K562 (cell line): ENCODE data around the gene CEP192. TPM values are rescaled to one million over a fixed set of nuclear protein-coding genes. Genes with fewer than 3 reads are reported as not detected.

ENCODE experiments used
- ATAC-seq: fragments of 200-7000 bp; cut with Tn5 transposase; 3 replicates; pipeline ENCODE4 v1.9.1; 2020; ENCODE audit warnings: moderate library complexity
- BruUV-seq: library from RNA; stranded (reverse); fragments of 400-500 nt; replicated peaks from 2 replicates; lab custom pipeline; 2021; lab: Mats Ljungman, UMichigan
- CTCF ChIA-PET: fragments of 300-600 bp; formaldehyde crosslinking; extraction: SDS; loops from one replicate; lab custom pipeline; 2021; ENCODE audit warnings: low intra/inter-chr PET ratio; lab: Yijun Ruan, JAX
- POLR2A ChIA-PET: fragments of 300-600, 350-650 bp; sonication (Branson Sonifier 250); formaldehyde crosslinking; extraction: SDS; loops from one replicate; lab custom pipeline; 2021; ENCODE audit warnings: antibody characterized with exemption, inconsistent platforms; lab: Yijun Ruan, JAX
- DNase-seq, 4 experiments: peaks; one replicate each; pipeline versions ENCODE4 v3.0.0 to v3.0.0-alpha.2; 2011 to 2018; ENCODE audit warnings: low spot score in 3 of 4, mixed read lengths in 3 of 4; ENCODE audit errors: extremely low read depth in 1 of 4
- FAIRE-seq: peaks from 2 replicates; lab custom pipeline; 2011; peaks lifted over from hg19 to GRCh38; lab: Jason Lieb, UNC
- H2AFZ ChIP-seq: 2 replicates; pipeline ENCODE4 v1.6.0; 2011; ENCODE audit warnings: low read depth, low read length, control low read depth, inconsistent platforms
- H3K27ac ChIP-seq: fragments of 200-600 bp; 3 replicates; pipeline ENCODE4 v1.8.0; 2011; ENCODE audit warnings: low read depth, mild to moderate bottlenecking, control low read depth, inconsistent platforms, low read length, moderate library complexity, mixed read lengths; ENCODE audit errors: extremely low read depth
- H3K27me3 ChIP-seq, 2 experiments: fragments of 300-600 bp in 1 of 2; 2 replicates in 1 of 2; 3 replicates in 1 of 2; pipeline versions ENCODE4 v1.6.0 to v1.8.0; 2011; ENCODE audit warnings: inconsistent platforms in 2 of 2, low read length in 2 of 2, mild to moderate bottlenecking in 1 of 2, mixed read lengths in 1 of 2, moderate library complexity in 1 of 2; ENCODE audit not compliant: control insufficient read depth in 2 of 2, insufficient read depth in 2 of 2
- H3K36me3 ChIP-seq: fragments of 300-600 bp; 3 replicates; pipeline ENCODE4 v1.8.0; 2011; ENCODE audit warnings: mild to moderate bottlenecking, low read length, inconsistent platforms; ENCODE audit not compliant: control insufficient read depth, insufficient read depth
- H3K4me1 ChIP-seq, 2 experiments: fragments of 200-600 bp in 1 of 2; replicated peaks in 1 of 2; 2 replicates in 1 of 2; 3 replicates in 1 of 2; pipeline versions ENCODE4 v1.5.1 to v1.8.0; 2011; ENCODE audit warnings: inconsistent platforms in 2 of 2, low read length in 2 of 2, mild to moderate bottlenecking in 1 of 2, mixed read lengths in 1 of 2, moderate library complexity in 1 of 2; ENCODE audit not compliant: control insufficient read depth in 2 of 2, insufficient read depth in 2 of 2
- H3K4me2 ChIP-seq: 2 replicates; pipeline ENCODE4 v1.6.1; 2011; ENCODE audit warnings: low read length, control low read depth, inconsistent platforms, mixed read lengths; ENCODE audit not compliant: insufficient read depth
- H3K4me3 ChIP-seq: fragments of 200-600 bp; sonication (generic), shearing (Covaris generic); 2 replicates; pipeline ENCODE4 v1.5.1; 2016; ENCODE audit warnings: control low read depth, inconsistent platforms
- H3K79me2 ChIP-seq: fragments of 200-600 bp; 3 replicates; pipeline ENCODE4 v1.8.0; 2011; ENCODE audit warnings: low read length, inconsistent platforms; ENCODE audit not compliant: control insufficient read depth, insufficient read depth
- H3K9ac ChIP-seq, 2 experiments: 2 replicates each; pipeline versions ENCODE4 v1.6.0 to v1.6.1; 2011; ENCODE audit warnings: low read depth in 2 of 2, low read length in 2 of 2, control low read depth in 1 of 2, inconsistent platforms in 1 of 2, mild to moderate bottlenecking in 1 of 2, mixed read lengths in 1 of 2; ENCODE audit not compliant: insufficient read depth in 1 of 2
- H3K9me1 ChIP-seq: one replicate; pipeline ENCODE4 v1.6.0; 2011; ENCODE audit warnings: inconsistent platforms, mild to moderate bottlenecking, low read length, moderate library complexity; ENCODE audit not compliant: control insufficient read depth, insufficient read depth
- H3K9me3 ChIP-seq: replicated peaks from 2 replicates; pipeline ENCODE4 v1.5.1; 2011; ENCODE audit warnings: low read depth, low read length, inconsistent platforms; ENCODE audit not compliant: control insufficient read depth, insufficient read depth
- H4K20me1 ChIP-seq: replicated peaks from 2 replicates; pipeline ENCODE4 v1.6.1; 2011; ENCODE audit warnings: low read length, inconsistent platforms, mixed read lengths; ENCODE audit not compliant: control insufficient read depth, insufficient read depth
- BCOR ChIP-seq: fragments of 450-650 bp; IDR thresholded peaks from 2 replicates; pipeline ENCODE4 v1.6.1; 2016
- ETS2 ChIP-seq: IDR thresholded peaks from 2 replicates; pipeline ENCODE4 v1.6.1; 2016; ENCODE audit warnings: borderline replicate concordance, missing genetic modification characterization, mild to moderate bottlenecking, moderate library complexity, missing compliant biosample characterization; ENCODE audit not compliant: poor library complexity, severe bottlenecking
- HSF4 ChIP-seq: fragments of 250-450 bp; sonication (Bioruptor Pico); IDR thresholded peaks from 2 replicates; pipeline ENCODE4 v2.1.2; 2022; ENCODE audit warnings: mild to moderate bottlenecking, moderate library complexity, borderline replicate concordance
- KDM1A ChIP-seq, 2 experiments: fragments of 450-650 bp; IDR thresholded peaks; 2 replicates each; pipeline ENCODE4 v1.6.1; 2016; ENCODE audit warnings: mild to moderate bottlenecking in 2 of 2
- POLR2G ChIP-seq: fragments of 200-400 bp; formaldehyde crosslinking; IDR thresholded peaks from 2 replicates; pipeline ENCODE4 v1.6.1; 2017; ENCODE audit warnings: low read depth, mild to moderate bottlenecking, antibody characterized with exemption, low read length, moderate library complexity
- POU5F1 ChIP-seq: fragments of 150-350 bp; IDR thresholded peaks from 2 replicates; pipeline ENCODE4 v1.6.1; 2014; ENCODE audit warnings: borderline replicate concordance, low read length, low read depth, mild to moderate bottlenecking; ENCODE audit not compliant: partially characterized antibody
- RBM25 ChIP-seq: fragments of 200-400 bp; formaldehyde crosslinking; IDR thresholded peaks from 2 replicates; pipeline ENCODE4 v1.6.1; 2018; ENCODE audit warnings: low read length, low read depth, moderate library complexity; ENCODE audit not compliant: severe bottlenecking
- REST ChIP-seq, 2 experiments: fragments of 450-650 bp; formaldehyde crosslinking in 1 of 2; IDR thresholded peaks; 2 replicates each; pipeline versions ENCODE4 v1.4.0 to v1.6.1; 2014 to 2020; ENCODE audit warnings: mild to moderate bottlenecking in 2 of 2, borderline replicate concordance in 1 of 2, low read depth in 1 of 2
- TAF15 ChIP-seq: fragments of 200-400 bp; formaldehyde crosslinking; IDR thresholded peaks from 2 replicates; pipeline ENCODE4 v1.6.1; 2017; ENCODE audit warnings: mild to moderate bottlenecking, low read depth, low read length, moderate library complexity
- ZNF133 ChIP-seq: fragments of 250-450 bp; sonication (Bioruptor Pico); IDR thresholded peaks from 2 replicates; pipeline ENCODE4 v1.4.0; 2020; ENCODE audit warnings: mild to moderate bottlenecking
- ZNF146 ChIP-seq: IDR thresholded peaks from one replicate; pipeline ENCODE4 v1.6.1; 2018; ENCODE audit warnings: missing compliant biosample characterization; ENCODE audit not compliant: unreplicated experiment
- ZSCAN29 ChIP-seq: fragments of 450-650 bp; IDR thresholded peaks from 2 replicates; pipeline ENCODE4 v1.6.1; 2017
- WGBS: fragments of 100-300 bp; shearing (Covaris generic); methylation state at CpG from one replicate; pipeline ENCODE4 v1.1.6; 2016; ENCODE audit warnings: low coverage, mixed read lengths; ENCODE audit not compliant: insufficient coverage; ENCODE audit errors: missing lambda C conversion rate; 5-methylcytosine and 5-hydroxymethylcytosine counted together
- in situ Hi-C: fragments of 300-500 bp; cut with MboI; formaldehyde crosslinking; loops from 4 replicates; pipeline ENCODE4 v1.15.0; 2018; ENCODE audit warnings: inconsistent platforms, mixed read lengths
- intact Hi-C: fragments of 100-400 bp; cut with micrococcal nuclease; formaldehyde crosslinking; loops from 2 replicates; pipeline ENCODE4 v1.14.2; 2022
- polyA plus RNA-seq, 8 experiments: library from polyadenylated mRNA; depleted of rRNA in 4 of 8; stranded (reverse) in 5 of 8; unstranded in 3 of 8; fragments of >200 nt; fragmentation: Nextera tagmentation in 2 of 8; fragmentation: Illumina TruSeq in 1 of 8; extraction: Ambion mirVana in 2 of 8; extraction: Trizol in 1 of 8; gene quantifications; 2 replicates each; pipeline versions ENCODE4 v1.2.1 to v1.2.3, GENCODE V29; 2011 to 2014; ENCODE audit warnings: inconsistent platforms in 1 of 8, missing spikeins in 1 of 8
- total RNA-seq, 7 experiments: library from RNA; depleted of rRNA in 6 of 7; stranded (reverse); fragments of >200 nt in 6 of 7; fragmentation: Illumina TruSeq in 2 of 7; extraction: Trizol in 2 of 7; gene quantifications; 2 replicates each; pipeline versions ENCODE4 v1.2.1 to v1.2.3, GENCODE V29; 2011 to 2021; ENCODE audit warnings: low replicate concordance in 1 of 7
- TF ChIP-seq, protein P1 (sequence below): fragments of 200-800 bp; sonication (Bioruptor generic); IDR thresholded peaks from 2 replicates; pipeline ENCODE4 v1.6.1; 2017; ENCODE audit warnings: missing genetic modification characterization, missing compliant biosample characterization

The CEP192 gene
- total and polyA plus RNA-seq, 9 of the 15 experiments (the other 6 are each of a cell fraction or from before 2014, with no cell fraction given), result 14.4 to 54.4 (median 35.8) TPM

DNA sequence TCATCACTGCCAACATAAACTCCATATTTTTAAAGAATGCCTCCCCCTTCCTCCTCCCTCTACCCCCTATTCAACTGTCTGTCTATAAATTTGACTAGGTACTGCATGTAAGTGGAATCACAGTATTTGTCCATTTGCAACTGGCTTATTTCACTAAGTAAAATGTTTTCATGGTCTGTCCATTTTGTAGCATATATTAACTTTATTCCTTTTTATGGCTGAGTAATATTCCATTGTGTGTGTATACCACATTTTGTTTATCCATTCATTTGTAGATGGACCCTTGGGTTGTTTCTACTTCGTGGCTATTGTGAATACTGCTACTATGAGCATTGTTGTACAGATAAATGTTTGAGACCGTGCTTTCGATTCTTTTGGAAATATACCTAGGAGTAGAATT, 32.7 kb upstream of the CEP192 start:
- POLR2A ChIA-PET, result no interaction called here
- no peak for DNase-seq
- Histone ChIP-seq H3K4me1 (peaks cover 0 to 17% of the 10 kb centered on the region in 2 experiments; a peak in 4 of 5 replicates), H3K9ac (no peak overlapping the region), H3K27ac (no peak overlapping the region), H3K36me3 (peaks cover 84% of the 10 kb centered on the region), H3K4me3 (no peak overlapping the region), H3K27me3 (no peaks in the 10 kb centered on the region), H3K79me2 (peaks cover 67% of the 10 kb centered on the region), H3K9me1 (no peaks in the 10 kb centered on the region), H4K20me1 (no peaks in the 10 kb centered on the region), H2AFZ (no peak overlapping the region), H3K9me3 (no peaks in the 10 kb centered on the region), H3K4me2 (no peak overlapping the region)
- 100% methylated on average over 3 of the region's 3 CpGs for WGBS
- no TSS peak for BruUV-seq
- intact Hi-C loops (no loop called here), in situ Hi-C loops (no loop called here)
- ATAC-seq, result no peak
- FAIRE-seq, result no peak
- TF ChIP-seq REST (IDR thresholded peaks at IDR 0.05; ENCODE audit: borderline replicate concordance) (no peak), REST (CRISPR knock-in tag; IDR thresholded peaks at IDR 0.05; ENCODE audit: low read depth) (no peak), ETS2 (tag) (no peak), ZNF133 (CRISPR knock-in tag) (no peak), POU5F1 (no peak), RBM25 (peak; percentile 69), KDM1A (IDR thresholded peaks at IDR 0.05) (0 out of 4 replicates have a peak, but pooled peaks of 1 of the 2 experiments have one; percentile 21), TAF15 (no peak), ZSCAN29 (no peak), POLR2G (no peak), ZNF146 (CRISPR knock-in tag) (peak; percentile 82), BCOR (peak; percentile 26; the same call in 1 of the 2 replicates), HSF4 (no peak)
- TF ChIP-seq, protein P1, sequence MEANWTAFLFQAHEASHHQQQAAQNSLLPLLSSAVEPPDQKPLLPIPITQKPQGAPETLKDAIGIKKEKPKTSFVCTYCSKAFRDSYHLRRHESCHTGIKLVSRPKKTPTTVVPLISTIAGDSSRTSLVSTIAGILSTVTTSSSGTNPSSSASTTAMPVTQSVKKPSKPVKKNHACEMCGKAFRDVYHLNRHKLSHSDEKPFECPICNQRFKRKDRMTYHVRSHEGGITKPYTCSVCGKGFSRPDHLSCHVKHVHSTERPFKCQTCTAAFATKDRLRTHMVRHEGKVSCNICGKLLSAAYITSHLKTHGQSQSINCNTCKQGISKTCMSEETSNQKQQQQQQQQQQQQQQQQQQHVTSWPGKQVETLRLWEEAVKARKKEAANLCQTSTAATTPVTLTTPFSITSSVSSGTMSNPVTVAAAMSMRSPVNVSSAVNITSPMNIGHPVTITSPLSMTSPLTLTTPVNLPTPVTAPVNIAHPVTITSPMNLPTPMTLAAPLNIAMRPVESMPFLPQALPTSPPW (CRISPR knock-in tag), result no peak
- CTCF ChIA-PET, result no interaction called here
